HG02973 (cell line): ENCODE results near the gene BTBD9.
A peak's percentile ranks its signal among the peaks of the same experiment; 100 is the strongest.
"Not testable (repeated sequence)": the region's sequence is repeated elsewhere in the genome, so short reads cannot be mapped to it uniquely, and the experiment has no call there.

ENCODE experiments used
- ATAC-seq: cut with Tn5 transposase; IDR thresholded peaks from one replicate; pipeline ENCODE4 v1.9.1; 2021; ENCODE audit warnings: moderate library complexity; ENCODE audit not compliant: unreplicated experiment

The BTBD9 gene

DNA sequence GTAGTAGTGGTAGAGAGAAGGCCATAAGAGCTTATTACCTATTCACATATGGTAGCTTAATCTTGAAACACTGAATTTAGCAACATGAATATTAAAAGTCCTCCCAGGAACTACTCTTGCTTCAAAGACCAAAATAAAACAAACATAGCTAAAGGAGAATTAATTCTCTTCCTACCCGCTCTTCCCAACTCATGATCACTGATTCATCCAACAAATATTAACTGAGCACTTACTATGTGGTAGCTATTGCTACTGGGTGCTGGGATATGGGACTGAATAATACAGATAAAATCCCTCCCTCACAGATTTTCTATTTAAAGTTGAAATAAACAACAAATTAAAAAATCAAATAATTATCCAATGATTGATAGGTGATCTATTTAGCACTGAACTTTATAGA lies 287.1 kb downstream of the BTBD9 start:
- ATAC-seq = no peak

DNA sequence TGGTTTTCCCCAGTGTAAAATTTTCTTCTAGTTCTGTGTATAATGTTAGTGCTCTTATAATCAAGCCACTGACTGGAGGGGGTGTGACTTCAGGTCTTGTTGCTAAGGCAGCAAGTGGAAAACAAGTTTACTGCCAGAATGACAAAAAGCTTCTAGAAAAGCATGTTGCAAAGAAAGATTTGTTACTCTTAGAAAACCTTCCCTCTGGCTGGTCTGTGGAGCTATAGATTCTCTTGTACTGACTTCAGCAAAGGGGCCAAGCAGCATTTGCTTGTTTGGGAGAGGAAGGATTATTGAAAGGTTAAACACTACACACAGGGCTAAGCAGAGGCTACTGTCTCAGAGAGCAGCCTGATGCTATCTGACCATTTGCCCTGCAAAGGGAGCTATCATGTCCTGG lies 288.8 kb downstream of the BTBD9 start:
- no peak for ATAC-seq

DNA sequence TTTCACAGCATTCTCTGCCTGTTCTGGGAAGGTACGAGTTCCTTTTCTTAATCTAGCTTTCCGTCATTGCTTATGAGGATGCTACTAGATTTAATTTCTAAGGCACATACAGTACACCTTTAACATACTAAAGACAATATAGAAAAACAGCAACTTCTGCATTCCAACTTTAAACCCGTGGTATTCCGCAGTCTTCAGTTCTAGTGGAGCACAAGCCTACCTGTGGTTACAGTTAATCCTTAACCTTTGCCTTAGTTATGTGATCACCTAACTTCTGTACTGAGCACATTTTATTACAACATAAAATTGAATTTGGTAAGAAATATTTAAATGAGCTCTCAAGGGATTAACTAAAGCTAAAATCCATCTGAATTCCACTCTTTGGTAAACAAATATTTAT lies 289.5 kb downstream of the BTBD9 start:
- no peak for ATAC-seq

DNA sequence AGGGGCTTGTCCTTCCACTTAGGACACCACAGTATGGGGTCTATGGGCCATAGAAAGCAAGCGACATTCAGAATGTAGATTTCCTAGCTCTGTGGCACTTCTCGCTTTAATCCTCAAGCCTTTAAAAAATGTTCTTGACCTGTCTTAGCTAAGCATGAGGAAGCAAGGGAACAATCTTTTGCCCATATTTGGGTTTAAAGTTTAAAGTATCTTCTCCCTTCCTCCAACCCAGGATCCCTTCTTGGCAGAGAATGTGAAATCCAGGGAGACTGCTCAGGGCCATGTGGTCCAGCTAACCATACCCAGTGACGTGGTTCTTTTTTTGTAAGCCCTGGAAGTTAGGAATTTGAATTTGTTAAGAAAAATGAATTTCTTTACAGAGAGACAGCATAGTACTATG lies 289.9 kb downstream of the BTBD9 start:
- no peak for ATAC-seq

DNA sequence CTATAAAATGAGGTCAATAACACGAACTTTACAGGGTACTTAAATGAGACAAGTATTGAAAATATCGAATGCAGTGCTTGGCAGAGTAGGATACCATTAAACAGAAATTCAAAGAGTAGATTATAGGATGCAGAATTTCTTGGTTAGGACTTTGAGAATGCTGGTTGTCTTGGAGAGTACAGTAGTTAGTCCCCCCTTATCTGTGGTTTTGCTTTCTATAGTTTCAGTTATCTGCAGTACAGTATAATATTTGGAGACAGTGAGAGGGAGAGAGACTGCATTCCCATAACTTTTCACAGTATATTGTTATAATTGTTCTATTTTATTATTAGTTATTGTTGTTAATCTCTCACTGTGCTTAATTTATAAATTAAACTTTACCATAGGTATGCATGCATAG lies 290.5 kb downstream of the BTBD9 start:
- no peak for ATAC-seq

DNA sequence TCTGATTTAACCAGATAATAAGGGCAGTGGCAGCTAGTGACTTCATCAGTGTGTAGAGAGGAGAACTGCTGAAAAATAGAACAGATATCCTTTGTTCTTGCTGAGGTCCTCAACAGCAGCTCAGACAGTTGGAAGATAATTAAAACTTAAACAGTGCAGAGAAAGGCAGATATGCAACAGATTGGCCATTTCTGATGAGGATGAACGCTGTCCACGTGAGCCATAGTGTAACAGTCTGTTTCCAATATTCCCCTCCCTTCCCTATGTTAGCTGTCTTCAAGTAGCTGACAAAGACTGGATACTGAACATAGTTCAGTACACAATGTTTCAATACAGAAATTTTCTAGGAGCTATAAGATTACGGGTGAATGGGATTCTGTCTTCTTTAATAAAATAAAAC lies 291.4 kb downstream of the BTBD9 start:
- no peak for ATAC-seq

DNA sequence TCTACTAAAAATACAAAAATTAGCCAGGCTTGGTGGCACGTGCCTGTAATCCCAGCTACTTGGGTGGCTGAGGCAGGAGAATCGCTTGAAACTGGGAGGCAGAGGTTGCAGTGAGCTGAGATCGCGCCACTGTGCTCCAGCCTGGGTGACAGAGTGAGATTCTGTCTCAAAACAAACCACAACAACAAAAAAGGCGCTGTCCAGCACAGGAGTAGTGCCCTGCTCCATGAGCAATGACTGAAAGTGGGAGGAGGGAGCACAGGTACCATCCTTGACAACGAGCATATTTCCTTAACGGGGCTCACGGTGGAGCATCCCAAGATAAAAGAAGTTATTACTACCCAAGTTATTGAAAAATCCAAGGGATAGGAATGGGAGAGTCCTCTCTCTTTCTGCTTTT lies 291.9 kb downstream of the BTBD9 start:
- ATAC-seq = not testable (repeated sequence)

DNA sequence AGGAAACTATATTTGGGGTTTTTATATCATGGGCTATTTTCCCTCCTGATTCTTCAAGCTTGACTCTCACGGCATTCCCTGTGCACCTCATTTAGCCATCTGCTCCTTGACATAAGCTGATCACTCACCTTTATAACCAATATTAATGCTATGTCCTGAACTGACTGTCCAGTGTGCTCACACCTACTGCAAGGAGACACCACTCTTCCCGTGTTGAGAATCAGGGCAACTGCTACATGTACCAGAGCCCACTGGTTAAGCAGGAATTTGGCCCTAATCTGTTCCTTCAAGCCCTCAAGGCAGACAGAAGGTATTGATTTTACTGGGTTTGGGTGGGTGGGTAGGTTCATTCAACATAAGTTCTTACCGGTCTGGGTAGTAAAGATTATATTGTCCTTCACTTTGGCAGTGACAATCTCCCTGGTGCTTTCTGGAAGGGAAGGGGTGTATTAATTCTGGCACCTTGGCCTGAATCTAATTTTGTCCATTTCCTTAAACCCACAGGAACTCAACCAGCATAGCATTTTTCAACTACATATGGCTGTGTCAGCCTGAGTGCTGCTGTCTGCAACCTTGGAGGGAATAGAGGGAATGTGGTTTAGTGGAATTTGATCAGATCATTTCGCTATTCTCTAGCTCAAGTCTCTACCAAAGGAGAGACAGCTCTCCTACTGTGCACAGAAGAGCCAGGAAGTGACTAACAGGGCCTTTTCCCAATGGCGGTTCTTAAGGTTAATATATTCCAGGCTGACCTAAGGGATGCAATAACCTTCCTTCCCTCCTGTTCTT lies 293.2 kb downstream of the BTBD9 start:
- ATAC-seq = no peak

DNA sequence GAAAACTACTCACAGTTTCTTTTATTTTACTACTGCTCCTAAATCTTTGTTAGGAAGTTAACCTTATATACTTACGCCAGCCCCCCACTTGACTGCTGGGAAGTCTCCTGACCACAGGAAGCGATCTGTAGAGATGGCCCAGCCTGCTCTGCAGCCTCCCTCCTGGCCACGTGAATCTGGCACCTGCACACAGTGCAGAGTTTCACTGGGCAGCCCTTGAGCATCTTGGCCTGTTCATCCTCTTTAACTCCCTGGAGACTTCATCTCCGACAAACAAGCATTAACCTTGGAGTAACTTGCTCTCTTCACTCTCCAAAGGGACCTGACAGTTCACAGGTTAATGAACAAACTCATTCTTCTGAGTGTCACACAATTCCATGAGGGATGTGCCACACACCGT lies 294.1 kb downstream of the BTBD9 start:
- ATAC-seq = no peak

DNA sequence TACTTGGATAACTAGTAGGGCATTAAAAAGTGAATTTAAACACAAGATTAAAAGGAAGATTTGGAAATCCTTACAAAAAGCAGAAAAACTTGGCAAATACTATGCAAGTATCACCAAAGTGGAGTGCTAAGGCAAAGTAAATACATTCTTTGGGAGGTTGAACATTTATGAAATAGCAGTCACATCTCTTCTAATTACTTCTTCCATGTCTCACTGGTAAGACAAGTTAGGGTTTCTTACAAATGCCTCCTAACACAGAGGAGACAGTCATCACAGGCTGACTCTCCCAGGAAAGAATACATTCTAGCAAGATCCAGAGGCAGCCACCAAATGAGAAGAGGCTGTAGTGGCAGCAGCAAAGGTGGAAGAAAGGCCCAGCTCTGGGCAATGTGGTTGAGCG lies 298.2 kb downstream of the BTBD9 start:
- ATAC-seq = no peak

DNA sequence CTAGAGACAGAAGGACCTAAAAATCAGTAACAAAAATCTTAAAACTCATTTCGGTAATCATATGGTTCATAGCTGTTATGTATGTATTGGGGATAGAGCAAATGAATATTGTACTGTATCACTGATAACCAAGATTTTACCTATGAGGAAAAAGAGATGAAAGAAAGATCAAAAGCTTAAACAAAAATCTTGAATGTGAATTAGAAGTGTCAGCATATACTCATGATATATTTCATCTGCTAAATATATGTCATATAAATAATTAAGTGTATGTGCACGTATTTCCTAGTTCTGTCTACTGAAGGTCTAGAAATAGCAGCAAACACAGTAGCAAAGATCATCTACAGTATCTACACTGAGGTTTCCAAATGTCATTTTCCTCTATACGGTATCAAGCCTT lies 299.8 kb downstream of the BTBD9 start:
- no peak for ATAC-seq

DNA sequence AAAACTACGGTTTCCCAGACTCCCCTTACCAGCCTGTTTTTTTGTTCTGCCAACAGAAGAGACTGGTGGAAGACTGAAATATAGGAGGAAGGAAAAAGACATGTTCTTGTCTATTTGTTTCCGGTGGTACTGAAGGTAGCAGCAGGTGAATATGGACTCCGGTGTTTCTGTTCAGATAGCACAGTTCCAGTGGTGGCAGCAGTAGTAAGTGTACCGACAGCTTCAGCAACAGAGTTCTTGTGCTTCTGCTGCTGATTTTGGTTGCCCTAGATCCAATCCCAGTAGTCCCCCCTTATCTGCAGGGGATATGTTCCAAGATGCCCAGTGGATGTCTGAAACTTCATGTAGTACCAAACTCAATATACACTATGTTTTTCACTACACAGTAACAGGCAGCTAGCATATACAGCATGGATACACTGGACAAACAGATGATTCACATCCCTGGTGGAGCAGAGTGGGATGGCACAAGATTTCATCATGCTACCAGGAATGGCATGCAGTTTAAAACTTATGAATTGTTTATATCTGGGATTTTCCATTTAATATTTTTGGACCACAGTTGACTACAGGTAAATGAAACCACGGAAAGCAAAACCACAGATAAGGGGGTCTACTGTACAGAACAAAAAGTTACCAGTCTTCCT lies 301.8 kb downstream of the BTBD9 start:
- ATAC-seq = no peak

DNA sequence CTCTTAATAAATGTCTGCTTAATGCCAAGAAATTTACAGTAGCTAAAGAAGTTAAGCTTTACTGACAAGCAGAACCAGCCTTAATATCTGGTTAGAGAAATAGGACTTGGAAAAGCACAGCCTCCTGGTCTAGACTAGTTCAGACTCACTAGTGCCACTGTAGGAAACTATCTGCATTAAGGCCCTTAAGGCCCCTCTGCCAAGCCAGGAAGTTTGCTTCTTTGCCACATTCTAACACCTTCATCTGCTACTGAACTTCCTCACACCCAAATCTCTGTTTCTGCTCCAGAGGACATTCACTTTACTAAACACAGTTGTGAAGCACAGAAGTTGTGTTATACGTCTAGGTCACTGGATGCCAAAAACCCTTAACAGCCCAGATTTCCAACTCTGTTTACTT lies 302.8 kb downstream of the BTBD9 start:
- no peak for ATAC-seq

DNA sequence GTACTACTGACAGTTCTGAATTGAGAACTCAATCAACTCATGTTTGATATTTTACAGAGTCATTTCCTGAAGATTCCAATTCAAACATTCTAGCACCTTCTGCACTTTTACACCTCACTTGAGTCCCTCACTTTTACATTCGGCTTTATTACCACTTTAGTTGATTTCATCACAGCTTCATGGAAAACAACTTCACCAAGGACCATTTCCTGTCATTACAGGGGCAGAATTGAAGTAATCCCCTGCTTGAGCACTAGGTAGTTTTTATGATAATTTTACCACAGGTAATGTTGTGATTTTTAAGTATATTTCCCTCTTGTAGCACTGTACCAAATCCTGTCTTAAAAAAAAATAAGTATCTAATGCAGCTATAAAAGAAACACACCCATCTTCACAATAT lies 312.9 kb downstream of the BTBD9 start:
- no peak for ATAC-seq

DNA sequence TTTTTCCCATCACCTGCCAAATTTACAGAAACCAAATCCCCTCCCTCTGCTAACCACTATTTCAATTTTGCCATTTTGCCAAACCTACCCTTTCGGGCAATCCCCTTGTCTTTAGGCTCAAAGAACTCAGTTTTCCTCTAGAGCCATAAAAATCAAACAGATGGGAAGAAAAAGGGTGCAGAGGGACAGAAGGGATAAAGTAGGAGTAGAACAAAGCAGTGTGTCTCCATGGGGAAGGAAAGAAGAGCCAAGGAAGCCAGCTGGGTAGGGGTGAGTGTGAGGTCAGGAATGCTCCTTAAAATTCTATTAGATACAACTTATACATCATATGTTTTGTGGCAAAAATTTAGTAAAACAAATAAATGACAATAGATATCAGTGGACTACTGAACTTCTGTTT lies 316.5 kb downstream of the BTBD9 start:
- ATAC-seq = no peak

DNA sequence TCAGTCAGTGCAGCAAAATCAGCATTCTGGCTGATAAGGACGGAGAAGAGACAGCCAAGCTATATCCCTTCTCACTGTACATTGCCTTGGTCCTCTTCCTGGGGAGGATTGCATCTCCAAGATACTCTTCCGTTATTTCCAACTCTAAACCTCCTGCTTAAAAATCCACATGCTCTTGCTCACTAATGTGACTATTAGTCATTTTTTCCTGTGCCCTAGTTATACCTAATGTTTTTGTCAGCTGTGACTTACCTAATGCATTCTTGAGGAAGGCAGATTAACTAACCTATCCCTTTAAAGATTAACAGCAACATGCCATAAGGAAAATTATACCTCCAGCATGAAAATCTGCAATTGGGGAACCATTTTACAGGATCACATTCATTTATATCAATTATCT lies 317.6 kb downstream of the BTBD9 start:
- no peak for ATAC-seq

DNA sequence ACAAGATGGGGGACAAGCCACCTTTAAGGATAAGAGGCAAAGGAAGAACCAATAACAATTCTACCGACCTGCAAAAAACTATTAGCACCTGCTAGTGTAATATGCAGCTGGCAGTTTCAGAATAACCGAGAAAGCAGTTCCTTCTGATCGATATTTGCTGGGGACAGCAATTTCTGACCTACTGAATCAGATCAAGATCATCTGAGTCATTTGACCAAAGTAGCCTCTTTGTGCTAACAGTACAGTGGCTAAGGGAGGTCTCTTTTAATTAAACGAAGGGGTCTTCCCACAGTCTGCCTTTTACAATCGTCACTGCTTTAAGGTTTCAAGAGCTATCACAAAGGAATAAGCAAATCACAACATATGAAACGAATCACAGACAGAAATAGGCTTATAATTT lies 318.9 kb downstream of the BTBD9 start:
- peak; percentile 37 for ATAC-seq

DNA sequence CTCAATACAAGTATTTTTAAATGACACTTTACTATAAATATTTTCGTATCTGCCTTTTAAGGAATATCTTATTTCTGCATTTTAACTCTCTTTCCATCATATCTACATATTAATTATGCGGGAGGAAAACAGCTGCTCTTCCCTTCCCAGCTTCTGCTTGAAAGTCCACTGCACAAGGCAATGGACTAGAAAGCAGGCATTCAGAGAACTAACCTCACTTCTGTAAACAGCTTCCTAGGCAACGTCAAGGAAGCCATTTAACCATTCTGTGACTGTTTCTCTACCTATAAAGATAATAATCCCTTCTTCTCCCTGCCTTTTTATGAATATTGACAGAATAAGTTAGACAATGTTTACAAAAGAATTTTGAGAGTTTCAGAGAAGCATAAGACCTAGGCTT lies 319.4 kb downstream of the BTBD9 start:
- no peak for ATAC-seq

DNA sequence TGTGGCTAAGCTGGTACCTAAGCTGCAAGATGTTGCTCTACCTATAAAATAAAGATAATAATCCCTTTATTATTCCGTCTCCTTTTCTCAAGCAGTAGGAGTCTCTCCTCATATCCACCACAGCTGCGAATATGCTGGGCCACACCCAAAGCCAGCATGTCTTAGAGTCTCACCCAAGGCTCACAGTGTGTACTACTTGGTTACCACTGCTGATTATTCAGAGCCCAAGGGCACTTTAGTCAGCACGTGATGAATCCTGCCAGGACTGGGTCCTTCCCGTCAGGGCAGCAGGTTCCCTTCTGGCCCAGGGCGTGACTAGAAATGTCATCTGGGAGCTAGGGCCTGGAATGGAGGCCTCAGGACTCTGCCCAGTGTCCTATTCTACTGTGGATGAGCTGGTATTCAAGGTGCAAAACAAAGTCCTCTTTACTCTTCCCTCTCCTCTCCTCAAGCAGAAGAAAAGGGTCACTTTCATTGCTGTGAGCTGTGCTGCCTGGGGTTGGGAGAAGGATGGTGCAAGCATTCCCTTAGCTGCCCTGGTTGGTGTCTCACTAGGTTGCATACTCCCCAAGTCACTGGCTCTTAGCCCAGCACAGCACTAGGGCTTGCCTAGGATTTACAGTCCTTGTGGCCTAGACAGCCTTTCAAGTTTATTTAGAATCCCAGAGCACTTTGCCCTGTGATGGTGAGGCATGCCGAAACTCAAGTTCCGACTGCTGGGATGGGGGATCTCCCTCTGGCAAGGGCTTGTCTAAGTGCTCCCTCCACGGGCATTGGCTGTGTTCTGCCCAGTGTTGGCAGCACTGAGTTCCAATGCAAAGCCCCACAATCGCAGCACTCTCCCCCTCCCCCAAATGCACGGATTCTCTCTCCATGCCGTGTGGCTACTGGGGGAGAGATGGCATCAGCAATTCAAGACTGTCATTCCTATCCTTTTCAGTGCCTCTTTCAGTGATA lies 320.2 kb downstream of the BTBD9 start:
- ATAC-seq = no peak

DNA sequence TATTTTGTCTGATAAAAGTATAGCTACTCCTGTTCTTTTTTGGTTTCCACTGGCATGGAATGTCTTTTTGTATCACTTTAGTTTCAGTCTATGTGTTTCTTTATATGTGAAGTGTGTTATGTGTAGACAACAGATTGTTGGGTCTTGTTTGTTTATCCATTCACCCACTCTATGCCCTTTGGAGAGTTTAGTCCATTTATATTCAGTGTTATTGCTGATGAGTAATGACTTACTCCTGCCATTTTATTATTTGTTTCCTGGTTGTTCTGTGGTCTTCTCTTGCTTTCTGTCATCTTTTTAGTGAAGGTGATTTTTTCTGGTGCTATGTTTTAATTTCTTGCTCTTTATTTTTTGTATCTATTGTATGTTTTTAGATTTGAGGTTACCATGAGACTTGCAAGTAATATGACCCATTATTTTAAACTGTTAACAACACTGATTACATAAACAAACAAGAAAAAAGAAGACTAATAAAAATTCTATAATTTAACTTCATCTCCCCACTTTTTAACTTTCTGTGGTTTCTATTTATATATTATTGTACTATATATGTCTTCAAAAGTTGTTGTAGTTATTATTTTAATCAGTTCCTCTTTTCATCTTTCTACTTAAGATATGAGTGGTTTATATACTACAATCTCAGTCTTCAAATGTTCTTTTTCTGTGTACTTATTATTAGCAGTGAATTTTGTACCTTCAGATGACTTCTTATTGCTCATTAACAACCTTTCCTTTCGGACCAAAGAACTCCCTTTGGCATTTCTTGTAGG lies 323.4 kb downstream of the BTBD9 start:
- peak; percentile 66 for ATAC-seq

DNA sequence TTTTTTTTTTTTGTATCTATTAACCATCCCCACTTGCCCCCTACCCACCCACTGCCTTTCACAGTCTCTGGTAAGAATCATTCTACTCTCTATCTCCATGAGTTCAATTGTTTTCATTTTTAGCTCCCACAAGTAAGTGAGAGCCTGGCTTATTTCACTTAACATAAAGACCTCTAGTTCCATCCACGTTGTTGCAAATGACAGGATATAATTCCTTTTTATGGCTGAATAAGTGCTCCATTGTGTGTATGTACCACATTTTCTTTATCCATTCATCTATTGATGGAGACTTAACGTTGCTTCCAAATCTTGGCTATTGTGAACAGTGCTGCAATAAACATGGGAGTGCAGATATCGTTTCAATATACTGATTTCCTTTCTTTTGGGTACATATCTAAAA lies 328.5 kb downstream of the BTBD9 start:
- ATAC-seq = no peak
